Measurements from ENCODE around the gene SETD5.

Gene SETD5, protein sequence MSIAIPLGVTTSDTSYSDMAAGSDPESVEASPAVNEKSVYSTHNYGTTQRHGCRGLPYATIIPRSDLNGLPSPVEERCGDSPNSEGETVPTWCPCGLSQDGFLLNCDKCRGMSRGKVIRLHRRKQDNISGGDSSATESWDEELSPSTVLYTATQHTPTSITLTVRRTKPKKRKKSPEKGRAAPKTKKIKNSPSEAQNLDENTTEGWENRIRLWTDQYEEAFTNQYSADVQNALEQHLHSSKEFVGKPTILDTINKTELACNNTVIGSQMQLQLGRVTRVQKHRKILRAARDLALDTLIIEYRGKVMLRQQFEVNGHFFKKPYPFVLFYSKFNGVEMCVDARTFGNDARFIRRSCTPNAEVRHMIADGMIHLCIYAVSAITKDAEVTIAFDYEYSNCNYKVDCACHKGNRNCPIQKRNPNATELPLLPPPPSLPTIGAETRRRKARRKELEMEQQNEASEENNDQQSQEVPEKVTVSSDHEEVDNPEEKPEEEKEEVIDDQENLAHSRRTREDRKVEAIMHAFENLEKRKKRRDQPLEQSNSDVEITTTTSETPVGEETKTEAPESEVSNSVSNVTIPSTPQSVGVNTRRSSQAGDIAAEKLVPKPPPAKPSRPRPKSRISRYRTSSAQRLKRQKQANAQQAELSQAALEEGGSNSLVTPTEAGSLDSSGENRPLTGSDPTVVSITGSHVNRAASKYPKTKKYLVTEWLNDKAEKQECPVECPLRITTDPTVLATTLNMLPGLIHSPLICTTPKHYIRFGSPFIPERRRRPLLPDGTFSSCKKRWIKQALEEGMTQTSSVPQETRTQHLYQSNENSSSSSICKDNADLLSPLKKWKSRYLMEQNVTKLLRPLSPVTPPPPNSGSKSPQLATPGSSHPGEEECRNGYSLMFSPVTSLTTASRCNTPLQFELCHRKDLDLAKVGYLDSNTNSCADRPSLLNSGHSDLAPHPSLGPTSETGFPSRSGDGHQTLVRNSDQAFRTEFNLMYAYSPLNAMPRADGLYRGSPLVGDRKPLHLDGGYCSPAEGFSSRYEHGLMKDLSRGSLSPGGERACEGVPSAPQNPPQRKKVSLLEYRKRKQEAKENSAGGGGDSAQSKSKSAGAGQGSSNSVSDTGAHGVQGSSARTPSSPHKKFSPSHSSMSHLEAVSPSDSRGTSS (N-terminal part only)

GRCh38 chr3:9397332-9397905, at the start of gene SETD5:
TSS of gene SETD5 (plus strand) at chr3:9397615. CDS start at chr3:9428939, 31,324 bp downstream.
- H3K4me2 ChIP-seq, result peak within 1 kb of the TSS; percentile 93
- peak within 1 kb of the TSS; percentile 99 for H3K9ac ChIP-seq
- peak within 1 kb of the TSS; percentile 99 for H3K27ac ChIP-seq
- H3K9me3 ChIP-seq, result no peaks in the 10 kb centered on the region
- peaks cover 29% of the 10 kb centered on the region for H3K36me3 ChIP-seq
- TF ChIP-seq Cebpa-rat (IDR thresholded peaks at IDR 0.05), result no peak
- H4K20me1 ChIP-seq, result peaks cover 84% of the 10 kb centered on the region
- H3K27me3 ChIP-seq, result no peaks in the 10 kb centered on the region
- peak within 1 kb of the TSS; percentile 90 for H3K4me3 ChIP-seq
- H3K4me1 ChIP-seq, result peaks cover 64% of the 10 kb centered on the region

DNA sequence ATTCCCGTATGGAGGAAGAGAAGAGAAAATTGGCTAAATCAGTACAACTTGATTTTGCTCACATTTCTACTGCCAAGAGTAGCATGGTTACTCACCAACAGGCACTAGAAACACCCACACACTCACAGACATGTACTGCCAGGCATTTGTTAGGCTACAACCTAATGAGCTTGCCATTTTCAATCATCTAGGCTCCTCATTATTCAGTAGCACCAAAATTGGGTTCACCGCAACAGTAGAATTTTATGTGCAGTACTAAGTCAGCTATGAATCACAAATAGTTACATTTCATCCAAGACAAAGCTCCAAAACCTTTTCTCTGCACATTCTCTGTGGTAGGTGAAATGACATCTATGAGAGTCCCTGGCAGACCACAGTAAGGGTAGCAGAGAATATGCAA, 49.5 kb upstream of the SETD5 start:
- H3K9ac ChIP-seq, result no peak overlapping the region
- no peak overlapping the region for H3K4me3 ChIP-seq
- no peak overlapping the region for H3K27ac ChIP-seq
- no peaks in the 10 kb centered on the region for H4K20me1 ChIP-seq
- H3K36me3 ChIP-seq, result no peaks in the 10 kb centered on the region
- peaks cover 12% of the 10 kb centered on the region for H3K4me1 ChIP-seq
- TF ChIP-seq Cebpa-rat (IDR thresholded peaks at IDR 0.05), result no peak
- H3K9me3 ChIP-seq, result no peaks in the 10 kb centered on the region
- no peaks in the 10 kb centered on the region for H3K27me3 ChIP-seq
- H3K4me2 ChIP-seq, result no peak overlapping the region

DNA sequence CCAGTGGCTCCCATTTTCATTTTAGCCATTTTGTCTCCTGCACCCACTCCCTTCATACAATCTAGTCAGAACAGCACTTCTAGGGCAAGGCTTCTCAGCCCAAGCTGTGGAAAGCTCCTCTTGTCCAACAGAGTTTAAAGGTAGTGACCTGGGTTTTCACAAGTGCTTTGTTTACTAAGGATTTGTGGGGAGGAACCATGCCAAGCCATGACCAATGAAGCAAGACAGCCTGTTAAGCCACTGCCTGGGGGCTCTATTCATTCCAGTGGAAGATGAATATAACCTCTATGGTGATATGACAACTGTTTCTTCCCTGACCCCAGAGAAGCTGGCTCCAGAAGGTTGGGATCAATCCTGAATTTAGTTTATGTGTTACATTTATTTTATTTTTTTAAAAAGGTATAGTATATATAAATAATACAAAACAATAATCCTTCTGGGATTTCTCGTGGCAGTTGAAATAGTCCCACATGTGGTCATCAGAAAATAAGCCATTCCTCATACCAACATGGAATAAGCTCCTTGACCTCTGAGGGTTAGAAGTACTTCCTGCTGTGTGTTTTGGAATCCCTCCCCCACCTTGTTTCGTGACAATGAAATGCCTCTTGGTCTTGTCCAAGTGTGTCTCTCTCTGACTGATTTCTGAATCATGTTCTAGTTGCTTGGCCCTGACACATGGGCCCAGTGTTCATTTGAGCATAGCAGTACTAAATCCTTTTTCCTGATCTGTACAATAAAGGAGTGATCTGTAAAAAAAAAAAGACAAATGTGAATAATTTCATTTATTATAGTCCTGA, 47.9 kb upstream of the SETD5 start:
- H3K36me3 ChIP-seq, result no peaks in the 10 kb centered on the region
- H3K27ac ChIP-seq, result no peak overlapping the region
- no peaks in the 10 kb centered on the region for H3K9me3 ChIP-seq
- no peak overlapping the region for H3K4me3 ChIP-seq
- H3K27me3 ChIP-seq, result no peaks in the 10 kb centered on the region
- H3K4me1 ChIP-seq, result peaks cover 19% of the 10 kb centered on the region
- H4K20me1 ChIP-seq, result no peaks in the 10 kb centered on the region
- H3K9ac ChIP-seq, result no peak overlapping the region
- peak overlapping the region; percentile 33 for H3K4me2 ChIP-seq
- no peak for TF ChIP-seq Cebpa-rat (IDR thresholded peaks at IDR 0.05)

- no peak overlapping the region for H3K4me2 ChIP-seq
Observed at GRCh38 chr3:9351709-9352126, 45.7 kb upstream of the SETD5 start.

DNA sequence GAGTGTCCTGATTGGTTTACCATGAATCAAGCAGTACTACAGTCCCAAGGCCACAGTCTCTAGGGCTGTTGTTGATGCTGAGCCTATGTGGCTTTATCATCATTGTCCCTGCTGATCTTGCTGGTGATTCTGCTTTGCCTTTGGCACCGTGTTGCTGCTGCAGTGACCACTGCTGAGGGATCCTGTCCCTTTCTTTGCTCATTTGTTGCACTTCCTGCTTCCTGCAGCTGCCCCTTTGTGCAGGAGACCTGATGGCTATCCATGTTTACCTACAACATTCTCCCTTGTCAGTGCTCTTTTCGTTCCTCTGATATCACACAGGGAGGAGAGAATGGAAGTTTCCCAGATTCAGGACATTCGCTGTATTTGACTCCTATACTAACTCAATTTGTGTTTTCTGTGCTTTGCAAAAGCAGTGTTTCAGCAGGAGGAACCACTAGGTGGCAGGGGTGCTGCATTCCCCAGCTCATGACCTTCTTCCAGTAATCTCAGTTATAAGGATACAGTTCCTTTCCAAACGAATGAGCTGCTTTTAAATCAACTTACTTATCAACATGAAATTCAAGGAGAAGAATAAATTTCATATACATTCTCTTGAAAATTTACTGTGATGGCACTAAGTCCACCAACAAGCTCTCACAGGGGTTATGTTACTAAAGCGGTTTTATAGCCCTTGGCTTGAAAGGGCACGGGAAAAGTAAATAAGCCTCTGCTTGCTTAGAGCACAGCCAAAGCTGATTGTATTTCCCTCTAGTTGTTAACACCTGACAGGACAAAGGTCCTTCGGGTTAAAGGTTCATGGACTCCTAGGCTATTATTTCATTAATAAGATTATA, 44.3 kb upstream of the SETD5 start:
- H3K4me1 ChIP-seq, result peaks cover 19% of the 10 kb centered on the region
- H3K9ac ChIP-seq, result no peak overlapping the region
- H3K4me3 ChIP-seq, result no peak overlapping the region

More at GRCh38 chr3:9351709-9352126, 45.7 kb upstream of the SETD5 start:
- Histone ChIP-seq H3K9ac (no peak overlapping the region), H3K27me3 (no peaks in the 10 kb centered on the region), H3K9me3 (no peaks in the 10 kb centered on the region), H3K4me3 (no peak overlapping the region), H4K20me1 (no peaks in the 10 kb centered on the region), H3K27ac (no peak overlapping the region), H3K36me3 (no peaks in the 10 kb centered on the region), H3K4me1 (peaks cover 19% of the 10 kb centered on the region)
- no peak for TF ChIP-seq Cebpa-rat (IDR thresholded peaks at IDR 0.05)

GRCh38 chr3:9361691-9362388, 35.6 kb upstream of the SETD5 start:
- H3K9me3 ChIP-seq, result no peaks in the 10 kb centered on the region
- H3K4me3 ChIP-seq, result peak overlapping the region; percentile 73
- H3K27ac ChIP-seq, result no peak overlapping the region
- H4K20me1 ChIP-seq, result no peaks in the 10 kb centered on the region
- H3K4me2 ChIP-seq, result peak overlapping the region; percentile 82
- peaks cover 24% of the 10 kb centered on the region for H3K36me3 ChIP-seq
- peaks cover 20% of the 10 kb centered on the region for H3K4me1 ChIP-seq
- H3K27me3 ChIP-seq, result no peaks in the 10 kb centered on the region
- no peak for TF ChIP-seq Cebpa-rat (IDR thresholded peaks at IDR 0.05)
- no peak overlapping the region for H3K9ac ChIP-seq

More for the DNA sequence above, 44.3 kb upstream of the SETD5 start:
- Histone ChIP-seq H3K36me3 (no peaks in the 10 kb centered on the region), H3K27ac (no peak overlapping the region), H4K20me1 (no peaks in the 10 kb centered on the region), H3K9me3 (no peaks in the 10 kb centered on the region), H3K27me3 (no peaks in the 10 kb centered on the region), H3K4me2 (peak overlapping the region; percentile 40; the same call in 1 of the 2 replicates)
- TF ChIP-seq Cebpa-rat (IDR thresholded peaks at IDR 0.05), result no peak

DNA sequence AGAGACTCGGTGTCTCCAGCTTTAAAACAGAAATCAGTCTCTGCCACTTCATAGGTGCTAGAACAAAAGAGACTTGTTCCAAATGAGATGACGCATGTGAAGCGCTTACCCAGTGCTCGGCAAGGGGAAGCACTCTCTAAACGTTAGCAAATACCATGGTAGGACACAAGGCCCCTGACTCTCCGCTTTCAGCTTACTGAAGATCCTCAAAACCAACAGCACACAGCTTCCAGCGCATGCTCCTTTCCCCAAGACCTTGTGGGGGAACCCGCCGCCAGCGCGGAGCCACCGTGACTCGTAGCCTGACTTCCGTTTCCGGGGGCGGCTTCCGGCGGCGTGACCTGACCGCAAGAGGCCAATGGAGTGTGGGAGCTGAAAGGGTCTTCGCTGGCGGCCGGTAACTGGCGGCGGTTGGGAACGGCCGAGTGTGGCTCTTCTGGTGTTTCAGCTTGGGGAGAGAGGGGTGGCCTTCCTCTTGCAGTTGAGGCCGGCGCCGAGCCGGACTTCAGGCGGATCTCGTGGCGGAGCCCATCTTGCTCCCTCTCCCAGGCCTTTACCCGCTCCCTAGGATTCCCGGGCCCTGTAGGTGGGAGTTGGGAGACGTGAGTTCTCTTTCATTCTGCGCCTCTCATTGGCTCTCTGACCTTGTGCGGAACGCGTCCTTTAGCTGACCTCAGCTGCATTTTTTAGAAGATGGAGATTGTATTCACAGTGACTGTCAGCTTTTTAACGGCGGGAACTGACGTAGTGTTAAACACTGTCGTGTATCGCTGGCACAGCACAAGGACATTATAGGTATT, 34.5 kb upstream of the SETD5 start, which contains the start of gene THUMPD3:
Gene THUMPD3 (plus strand): TSS at position 324 of the 800 bp plus-strand sequence. CDS start 2,015 bp downstream, outside the sequence.
- Histone ChIP-seq H3K9me3 (no peaks in the 10 kb centered on the region), H3K27me3 (no peaks in the 10 kb centered on the region), H3K36me3 (peaks cover 35% of the 10 kb centered on the region), H4K20me1 (no peaks in the 10 kb centered on the region), H3K4me1 (peaks cover 20% of the 10 kb centered on the region), H3K4me2 (peak within 1 kb of the TSS; percentile 82), H3K4me3 (peak within 1 kb of the TSS; percentile 73), H3K9ac (peak within 1 kb of the TSS; percentile 92), H3K27ac (peak within 1 kb of the TSS; percentile 95)
- TF ChIP-seq Cebpa-rat (IDR thresholded peaks at IDR 0.05), result no peak
